Measurements from ENCODE around the gene SHISA8.

Gene SHISA8

DNA sequence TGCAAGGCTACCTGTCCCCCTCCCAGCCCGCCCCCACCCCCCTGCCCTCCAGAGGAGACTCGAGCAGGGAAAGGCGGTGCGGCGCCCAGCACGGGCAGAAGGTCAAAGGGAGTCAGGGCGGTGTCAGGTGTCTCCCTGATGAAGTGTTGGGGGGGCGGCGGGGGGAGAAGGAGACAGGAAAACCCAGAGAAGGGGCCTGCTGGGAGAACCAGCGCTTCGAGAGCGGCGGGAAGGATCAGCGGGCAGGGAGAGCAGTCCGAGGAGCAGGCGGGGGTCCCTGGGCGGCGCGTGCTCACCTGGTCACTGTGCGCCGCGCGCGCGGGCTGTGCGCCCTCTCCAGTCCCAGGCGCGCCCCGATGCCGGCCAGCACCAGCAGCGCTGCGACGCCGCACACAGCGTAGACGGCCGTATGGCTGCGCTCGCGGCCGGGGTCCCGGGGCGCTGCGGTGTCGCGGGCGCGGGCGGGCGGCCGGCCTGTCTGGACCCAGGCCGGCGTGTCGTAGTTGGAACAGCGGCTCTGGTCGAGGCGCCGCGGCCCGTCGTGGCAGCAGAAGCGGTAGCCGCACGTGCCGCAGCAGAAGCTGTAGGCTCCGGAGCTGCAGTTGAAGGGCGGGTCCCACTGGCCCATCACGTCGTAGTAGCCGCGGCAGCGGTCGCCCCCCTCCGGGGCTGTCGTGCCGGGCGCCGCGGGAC, 886 bp downstream of the SHISA8 start:
- no peak for DNase-seq (ENCODE audit: low read depth, low spot score)

DNA sequence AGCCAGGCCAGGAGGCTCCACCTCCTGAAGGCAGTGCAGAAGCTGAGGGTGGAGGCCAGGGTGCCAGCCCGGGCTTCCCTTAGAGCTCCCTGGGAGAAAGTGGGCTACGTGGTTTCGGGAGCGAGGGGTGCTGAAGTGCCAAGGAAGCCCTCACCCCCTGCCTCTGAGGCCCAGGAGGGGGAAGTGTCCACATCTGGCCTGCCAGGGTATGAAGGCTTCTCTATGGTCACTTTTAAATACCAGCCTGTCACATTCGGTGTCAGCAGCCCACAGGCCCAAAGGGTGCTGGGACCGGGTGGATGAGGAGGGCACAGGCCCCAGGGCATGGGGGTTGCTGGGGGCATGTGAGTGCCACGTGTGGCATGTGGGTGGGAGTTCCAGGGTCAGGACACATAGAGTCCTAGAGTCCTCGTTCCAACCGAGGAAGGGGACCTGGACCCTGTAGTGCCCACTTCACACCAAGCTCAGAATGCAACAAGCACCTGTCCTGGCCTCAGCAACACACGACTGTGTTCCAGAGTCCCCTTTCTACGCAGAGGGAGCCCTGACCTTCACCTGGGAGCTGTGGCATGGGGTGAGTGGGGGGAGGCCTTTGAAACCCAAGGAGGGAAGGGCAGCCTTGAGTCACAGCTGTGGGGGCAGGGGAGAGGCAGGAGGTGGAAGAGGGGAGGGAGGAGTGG, 1.7 kb downstream of the SHISA8 start:
- no peak for DNase-seq (ENCODE audit: low read depth, low spot score)

DNA sequence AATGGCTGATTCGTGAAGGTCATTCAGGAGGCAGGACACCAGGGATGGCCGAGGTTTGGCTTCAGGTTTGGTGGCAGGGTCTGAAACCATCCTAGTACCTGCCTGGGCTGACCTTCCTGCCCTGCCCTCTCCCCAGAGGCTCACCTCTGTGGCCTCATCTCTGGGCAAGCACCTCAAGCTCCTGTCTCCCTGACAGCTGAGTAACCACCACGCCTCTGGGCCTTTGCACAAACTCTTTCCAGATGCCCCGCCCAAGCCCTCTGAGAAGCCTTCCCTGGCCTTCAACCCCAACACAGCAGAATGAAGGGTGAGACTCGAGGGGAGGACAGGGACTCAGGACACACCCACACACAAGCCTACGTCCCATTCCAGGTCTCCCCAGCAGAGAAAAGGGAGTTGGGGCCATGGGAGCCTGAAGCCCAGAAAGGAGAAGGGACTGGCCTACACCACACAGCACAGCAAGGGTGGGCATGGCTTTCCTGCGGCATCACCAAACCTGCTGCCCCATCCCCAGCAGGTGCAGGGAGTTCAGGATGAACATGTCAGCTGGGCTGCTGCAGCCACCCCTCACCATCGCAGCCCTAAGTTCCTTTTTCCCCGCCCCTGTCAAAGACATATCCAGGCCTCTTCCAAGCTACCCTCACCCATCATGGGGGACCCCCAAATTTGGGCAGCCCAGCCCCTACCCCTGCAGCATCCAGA, 2.4 kb downstream of the SHISA8 start:
- no peak for DNase-seq (ENCODE audit: low read depth, low spot score)

DNA sequence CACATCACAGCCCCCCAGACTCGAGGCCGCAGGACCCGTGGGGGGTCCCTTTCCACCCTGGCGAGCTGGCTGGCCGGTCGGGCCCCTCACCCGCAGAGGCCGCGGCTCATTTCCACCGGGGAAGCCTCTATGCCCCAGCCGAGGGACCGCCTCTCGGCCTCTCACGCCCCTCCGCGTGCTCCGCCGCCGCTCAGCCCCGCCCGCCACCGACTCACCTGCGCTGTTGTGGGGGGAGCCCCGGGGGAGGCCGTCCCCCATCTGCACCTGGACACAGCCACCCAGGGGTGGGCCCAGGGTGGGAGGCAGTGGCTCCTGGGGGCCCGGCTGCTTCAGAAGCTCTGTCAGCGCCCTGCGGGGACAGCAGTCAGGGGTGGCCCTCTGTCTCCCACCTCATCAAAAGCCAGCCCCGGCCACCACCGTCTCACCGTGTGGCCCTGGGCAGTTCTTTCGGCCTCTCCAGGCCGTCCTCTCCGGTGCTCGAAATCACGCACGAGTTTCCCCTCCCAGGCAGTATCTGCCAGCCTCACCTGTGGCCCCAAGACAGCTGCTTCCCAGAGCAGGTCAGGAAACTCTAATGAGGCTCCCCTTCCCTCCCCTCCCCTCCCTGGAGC, 3.8 kb downstream of the SHISA8 start:
- no peak for DNase-seq (ENCODE audit: low read depth, low spot score)

DNA sequence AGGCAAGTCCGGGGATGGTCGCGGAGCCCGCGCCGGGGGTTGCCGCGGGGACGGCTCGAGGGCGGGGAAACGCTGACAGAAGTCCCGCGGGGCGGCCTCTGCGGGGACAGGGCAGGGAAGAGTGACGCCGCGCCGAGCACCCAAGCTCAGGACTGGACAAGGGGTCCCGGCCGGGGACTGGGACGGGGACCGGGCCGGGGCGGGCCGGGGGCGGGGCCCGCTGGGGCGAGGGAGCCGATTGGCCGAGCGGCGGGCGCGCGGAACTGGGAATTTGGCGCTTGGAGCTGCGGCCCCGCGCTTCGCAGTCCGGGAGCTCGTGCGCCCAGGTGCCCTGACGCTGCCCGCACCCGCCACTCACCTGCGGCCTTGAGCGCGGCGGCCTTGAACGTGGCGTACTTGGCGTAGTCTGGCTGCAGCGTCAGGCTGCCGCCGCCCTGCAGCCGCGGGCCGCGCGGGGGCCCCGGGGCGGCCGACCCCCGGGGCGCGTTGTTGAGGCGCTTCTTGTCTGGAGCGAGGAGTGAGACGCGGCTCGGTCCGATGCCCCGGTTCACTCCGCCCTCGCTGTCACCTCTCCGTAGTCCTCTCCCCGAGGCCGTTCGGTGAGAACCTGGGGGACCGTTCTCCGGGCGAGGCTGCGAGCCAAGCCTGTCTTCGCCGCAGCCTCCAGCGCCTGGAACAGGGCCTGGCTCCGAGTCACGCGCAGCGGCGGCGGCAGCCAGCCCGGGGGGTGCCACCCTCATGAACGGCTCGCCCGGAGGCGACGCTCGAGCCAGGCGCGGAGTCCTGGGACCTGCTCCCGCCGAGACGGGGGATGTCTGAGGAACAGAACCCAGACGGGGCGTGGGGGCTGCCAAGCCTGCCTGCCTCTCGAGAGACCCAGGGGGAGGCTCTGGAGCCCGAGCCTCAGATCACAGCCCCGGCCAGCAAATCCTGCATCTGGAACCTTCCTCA, 4.5 kb downstream of the SHISA8 start:
- no peak for DNase-seq (ENCODE audit: low read depth, low spot score)

DNA sequence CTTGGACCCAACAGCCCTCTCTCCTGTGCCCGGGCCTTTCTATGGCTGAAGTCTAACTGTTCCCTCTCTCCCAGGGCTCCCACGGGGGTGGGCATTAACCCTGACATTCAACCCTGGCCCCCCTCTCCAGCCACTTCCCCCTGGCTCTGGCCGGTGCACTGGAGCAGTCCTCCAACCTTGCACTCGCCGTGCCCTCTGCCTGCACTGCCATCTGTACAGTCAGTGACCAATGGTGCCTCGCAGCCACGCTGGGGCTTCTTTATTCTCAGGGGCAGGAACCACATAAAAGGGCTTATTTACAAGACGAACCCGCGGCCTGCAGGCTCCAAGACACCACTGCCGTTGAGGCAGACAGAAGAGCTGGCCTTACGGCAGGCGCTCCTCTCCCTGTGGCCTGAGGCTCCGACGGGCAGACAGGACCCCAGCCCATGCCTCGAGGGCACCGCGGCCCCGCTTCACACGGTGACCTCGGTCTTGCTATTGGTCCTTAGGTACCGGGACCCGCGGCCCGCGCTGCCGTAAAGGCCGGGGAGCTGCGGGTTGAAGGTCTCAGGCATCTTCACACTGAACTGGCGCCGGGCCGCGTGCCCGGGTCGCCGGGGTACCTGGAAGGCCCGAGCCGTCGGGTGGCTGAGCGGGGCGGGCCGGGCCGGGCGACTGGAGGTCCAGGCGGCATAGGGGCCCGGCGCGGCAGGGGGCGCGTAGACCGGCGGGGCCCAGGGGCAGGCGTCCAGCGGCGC, 5.4 kb downstream of the SHISA8 start:
- DNase-seq (ENCODE audit: low read depth, low spot score): peak; percentile 67

DNA sequence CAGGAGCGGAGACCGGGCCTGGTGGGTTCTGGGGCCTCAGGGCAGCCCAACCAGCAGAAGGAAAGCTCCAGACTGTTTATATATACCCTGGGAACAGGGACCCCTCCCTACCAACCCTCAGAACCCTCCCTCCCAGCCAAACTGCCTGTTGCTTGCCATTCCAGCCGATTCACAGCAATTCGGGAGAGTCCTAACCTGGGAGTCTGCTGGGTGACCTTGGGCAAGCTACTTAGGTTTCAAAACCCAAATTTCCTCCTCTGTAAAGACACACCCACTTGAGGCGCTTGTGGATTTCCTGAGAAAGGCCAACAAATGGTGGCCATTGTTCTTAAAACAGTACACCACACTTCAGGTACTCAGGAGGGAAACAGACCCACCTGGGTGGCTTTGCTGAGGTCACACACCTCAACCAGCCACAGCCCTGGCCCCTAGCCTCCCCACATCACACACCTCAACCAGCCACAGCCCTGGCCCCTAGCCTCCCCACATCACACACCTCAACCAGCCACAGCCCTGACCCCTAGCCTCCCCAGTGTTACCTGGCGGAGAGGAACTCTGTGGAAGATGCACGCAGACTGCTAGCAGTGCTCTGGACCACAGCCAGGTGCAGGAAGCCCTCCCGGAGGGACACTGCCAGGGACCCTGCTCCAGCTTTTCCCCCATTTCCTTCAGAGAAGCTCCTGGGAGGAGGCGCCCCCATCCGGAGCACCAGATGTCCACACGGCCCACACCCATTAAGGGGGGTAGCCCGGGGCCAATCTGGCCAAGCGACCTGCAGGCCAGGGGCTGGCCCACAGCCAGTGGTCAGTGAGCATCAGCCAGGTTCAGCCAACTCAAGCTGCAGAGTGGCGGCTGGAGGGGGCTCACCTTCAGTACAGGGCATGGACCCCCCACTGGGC, 6.2 kb downstream of the SHISA8 start:
- peak; percentile 63 for DNase-seq (ENCODE audit: low read depth, low spot score)

DNA sequence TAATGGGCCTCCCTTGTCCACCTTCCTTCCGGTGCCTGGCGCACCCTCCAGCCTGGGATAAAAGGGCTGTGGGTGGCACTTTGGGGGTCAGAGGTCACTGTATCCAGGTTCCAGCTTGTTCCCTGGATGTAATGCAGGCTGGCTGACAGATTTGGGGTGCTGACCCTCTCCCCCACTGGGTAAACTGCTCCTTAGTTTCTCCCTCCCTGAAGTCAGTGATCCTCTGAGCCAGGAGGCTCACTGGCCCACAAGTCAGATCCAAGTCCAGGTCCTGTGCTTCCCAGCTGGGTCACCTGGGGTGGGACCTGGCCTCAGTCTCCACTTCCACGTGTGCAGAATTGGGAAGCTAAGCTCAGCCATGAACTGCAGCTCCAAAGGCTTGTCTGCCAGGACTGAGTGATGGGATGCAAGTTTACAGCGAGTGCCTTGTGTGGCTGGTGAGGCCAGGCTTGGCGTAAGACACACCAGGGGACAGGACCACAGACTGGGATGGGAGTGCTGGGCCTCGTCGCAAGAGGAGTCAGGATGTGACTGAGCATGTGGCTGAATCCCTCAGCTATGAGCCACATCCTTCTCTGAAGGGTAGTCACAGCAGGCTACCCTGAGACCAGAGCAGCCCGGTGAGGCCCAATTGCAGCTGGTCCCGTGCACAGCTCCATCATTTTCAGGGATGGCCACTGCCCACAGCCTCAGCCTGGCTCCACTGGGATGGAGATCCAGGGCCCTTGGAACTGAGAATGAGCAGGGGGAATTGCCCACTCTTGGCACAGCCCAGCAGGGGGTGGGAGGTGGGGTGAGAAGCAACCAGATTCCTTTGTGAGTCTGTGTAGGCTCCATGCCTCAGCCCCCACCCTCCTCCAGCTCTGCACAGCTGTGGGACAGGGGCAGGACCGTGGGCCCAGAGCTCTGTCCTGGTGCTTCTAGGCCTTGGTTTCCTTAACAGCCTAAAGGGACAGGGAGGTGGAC, 7.2 kb downstream of the SHISA8 start:
- no peak for DNase-seq (ENCODE audit: low read depth, low spot score)

DNA sequence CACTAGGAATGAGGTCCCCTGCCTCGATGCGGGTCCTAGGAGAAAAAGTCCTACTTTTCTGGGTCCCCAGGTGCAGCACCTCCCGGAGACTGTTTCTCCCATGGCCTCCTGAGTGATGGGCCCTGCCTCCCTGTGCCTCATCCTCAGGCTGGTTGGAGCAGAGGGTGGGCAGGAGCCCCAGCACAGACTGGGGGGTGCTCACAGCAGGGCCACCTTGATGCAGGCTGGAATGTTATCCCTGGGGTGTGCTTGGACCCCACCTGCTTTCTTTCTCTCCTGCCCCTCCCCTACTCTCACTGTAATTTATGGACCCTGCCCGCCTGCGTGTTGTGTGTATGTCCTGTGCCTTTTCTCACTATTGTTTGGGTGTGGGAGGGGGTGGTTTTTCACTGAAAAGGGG, 8.1 kb downstream of the SHISA8 start:
- no peak for DNase-seq (ENCODE audit: low read depth, low spot score)

DNA sequence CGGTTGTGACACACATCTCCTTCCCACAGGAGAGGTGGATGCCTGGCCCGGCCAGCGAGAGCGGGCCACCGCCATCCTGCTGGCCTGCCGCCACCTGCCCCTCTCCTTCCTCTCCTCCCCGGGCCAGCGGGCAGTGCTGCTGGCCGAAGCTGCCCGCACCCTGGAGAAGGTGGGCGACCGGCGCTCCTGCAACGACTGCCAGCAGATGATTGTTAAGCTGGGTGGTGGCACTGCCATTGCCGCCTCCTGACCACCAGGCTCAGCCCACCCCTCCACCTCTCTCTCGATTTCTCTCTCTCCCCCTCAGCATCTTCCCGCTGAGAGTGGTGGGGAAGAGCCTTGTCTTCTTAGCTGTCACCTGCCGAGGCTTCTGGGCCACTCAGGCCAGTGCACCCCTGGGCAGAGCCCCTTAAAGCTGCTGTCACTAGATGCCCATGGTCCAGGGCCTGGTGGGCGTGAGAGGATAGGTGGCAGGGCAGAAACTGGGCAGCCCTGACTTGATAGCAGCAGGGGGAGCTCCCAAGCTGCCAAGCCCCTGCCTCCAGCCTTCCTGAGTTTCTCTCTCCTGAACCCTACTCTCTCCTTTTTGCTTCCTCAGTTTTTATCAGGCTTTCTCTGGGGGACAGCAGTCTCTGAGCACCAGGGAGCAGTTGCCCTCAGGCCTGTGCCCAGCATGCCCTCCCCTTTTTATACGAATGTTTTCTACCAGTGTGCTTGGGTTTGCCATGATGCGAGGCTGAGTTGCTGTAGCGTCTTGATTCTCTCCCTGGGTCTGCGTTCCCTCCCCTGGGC, 9.3 kb downstream of the SHISA8 start:
- no peak for DNase-seq (ENCODE audit: low read depth, low spot score)

DNA sequence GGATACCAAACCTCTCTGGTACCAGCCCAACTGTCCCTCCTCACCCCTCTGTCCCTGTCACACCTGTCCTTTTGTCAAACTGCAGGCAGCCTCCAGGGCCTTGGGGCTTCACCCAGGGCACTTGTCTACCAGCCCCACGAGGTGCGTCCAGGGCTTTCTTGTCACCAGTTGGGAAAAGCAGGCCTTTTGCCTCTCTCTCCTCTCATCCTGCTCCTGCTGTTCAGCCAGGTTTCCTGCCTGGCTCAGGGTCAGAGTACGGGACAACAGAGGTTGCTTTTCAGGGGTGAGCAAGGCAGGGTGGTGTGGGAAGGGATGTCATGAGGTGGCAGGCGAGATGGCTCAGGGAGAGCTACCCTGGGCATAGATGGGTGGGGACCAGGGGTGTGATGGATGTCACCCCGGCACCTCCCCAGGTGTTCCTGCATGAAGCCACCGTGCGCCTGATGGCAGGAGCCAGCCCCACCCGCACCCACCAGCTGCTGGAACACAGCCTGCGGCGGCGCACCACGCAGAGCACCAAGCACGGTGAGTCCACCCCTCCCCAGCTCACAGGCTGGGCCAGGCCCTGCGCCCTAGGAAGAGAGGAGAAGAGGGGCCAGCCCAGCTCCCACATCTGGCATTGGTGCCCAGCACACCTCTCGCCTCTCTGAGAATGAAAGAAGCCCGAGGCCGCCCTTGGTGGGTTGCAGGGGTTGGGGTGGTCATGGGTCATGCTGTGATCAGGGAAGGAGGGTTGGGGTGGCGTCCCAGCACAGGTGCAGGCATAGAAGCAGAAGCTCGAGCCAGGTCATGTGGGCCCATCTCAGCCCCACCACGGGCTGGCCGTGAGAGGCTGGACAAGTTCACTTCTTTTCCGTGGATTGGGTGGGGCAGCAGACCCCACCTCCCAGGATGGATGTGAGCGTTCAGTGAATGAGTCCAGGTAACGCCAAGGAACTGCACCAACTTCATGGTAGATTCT, 10.1 kb downstream of the SHISA8 start:
- no peak for DNase-seq (ENCODE audit: low read depth, low spot score)

DNA sequence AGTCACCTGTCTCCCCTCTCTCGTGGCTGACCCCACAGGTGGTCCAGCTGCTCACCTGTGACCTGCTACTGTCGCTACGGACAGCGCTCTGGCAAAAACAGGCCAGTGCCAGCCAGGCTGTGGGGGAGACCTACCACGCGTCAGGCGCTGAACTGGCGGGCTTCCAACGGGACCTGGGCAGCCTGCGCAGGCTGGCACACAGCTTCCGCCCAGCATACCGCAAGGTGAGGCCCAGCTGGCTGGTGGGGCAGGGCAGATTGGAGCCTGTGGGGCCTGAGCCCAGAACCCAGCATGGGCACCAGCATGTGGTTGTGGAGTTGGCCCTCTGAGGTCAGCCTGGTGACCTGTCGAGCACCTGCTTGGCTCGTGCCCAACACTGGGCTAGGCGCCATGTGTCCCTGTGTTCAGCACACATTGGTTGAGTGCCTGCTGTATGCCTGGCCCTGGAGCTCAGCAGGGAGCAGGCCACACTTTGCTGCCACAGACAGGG, 11.9 kb downstream of the SHISA8 start:
- DNase-seq (ENCODE audit: low read depth, low spot score): no peak

DNA sequence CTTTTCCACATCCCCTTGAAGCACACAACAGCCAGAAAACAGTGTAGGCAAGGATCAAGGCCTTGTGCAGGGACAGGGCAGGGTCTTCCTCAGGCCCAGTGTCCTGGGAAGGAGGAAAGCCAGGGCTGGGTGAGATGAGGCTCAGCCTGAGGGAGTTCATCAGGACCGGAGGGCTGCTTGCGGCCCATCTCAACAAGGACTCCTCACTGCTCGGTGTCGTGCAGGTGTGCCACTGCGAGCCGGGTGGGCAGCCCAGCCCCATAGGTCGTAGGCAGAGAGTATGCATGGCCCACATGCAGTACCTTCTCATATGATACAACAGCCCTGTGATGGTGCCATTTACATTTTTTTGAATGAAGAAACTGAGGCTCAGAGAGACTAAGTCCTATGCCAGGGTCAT, 12.9 kb downstream of the SHISA8 start:
- no peak for DNase-seq (ENCODE audit: low read depth, low spot score)

DNA sequence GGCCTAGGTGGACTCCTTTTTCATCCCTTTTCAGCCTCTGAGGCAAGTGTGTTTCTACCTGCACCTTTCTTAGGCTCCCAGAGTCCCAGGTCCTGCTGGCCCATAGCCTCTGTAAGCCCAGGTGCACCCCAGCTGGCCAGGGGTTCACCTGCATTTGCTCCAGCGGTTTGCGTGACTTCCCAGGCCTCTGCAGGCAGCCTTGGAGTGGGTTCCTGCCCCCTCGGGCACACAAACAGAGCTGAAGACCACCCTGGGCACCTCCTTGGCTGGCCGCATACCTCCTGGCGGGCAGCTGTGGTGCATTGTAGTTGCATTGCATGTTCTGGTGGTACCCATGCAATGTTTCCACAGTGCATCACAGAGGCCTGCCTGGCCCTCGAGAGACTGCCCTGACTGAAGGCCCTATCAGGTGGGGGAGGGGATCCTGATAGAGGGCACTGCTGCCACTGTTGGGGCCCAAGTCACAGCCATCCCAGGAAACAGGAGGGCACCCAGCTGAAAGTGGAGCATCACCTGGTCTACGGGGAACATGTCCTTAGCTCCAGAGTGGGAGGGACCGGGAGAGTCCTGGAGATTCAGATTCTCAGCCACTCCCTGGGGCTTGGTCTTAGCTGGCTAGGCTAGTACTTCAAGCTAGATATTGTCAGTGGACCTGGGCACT, 14.1 kb downstream of the SHISA8 start:
- no peak for DNase-seq (ENCODE audit: low read depth, low spot score)

DNA sequence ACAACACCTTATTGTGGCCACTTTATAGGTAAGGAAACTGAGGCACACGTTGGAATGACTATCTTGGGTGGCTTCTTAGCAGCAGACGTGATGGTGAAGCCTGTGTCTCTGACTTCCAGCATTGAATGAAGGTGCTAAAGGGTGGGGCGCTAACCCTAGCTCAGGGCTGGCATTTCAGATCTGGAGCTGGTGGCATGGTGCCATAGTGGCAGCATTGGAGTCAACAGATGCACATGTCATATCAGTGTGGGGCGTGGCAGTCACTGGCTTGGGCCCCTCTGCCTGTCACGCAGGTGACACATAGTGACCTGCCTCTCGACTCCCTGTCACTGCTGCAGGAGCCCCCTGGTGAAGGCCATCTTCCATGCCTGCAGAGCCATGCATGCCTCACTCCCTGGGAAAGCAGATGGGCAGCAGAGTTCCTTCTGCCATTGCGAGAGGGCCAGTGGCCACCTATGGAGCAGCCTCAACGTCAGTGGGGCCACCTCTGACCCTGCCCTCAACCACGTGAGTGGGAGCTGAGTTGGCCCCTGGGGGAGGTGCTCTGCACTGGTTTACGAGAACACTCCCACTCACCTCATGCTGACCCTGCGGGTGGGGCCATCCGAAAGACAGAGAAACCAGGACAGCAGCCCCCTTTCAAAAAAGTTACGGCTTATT, 14.8 kb downstream of the SHISA8 start:
- DNase-seq (ENCODE audit: low read depth, low spot score): no peak

All from ELF-1 (cell line).